OCI-M1 (cell line): Measurements from ENCODE around the gene TMSB4X.
"Not testable (repeated sequence)": the region's sequence is repeated elsewhere in the genome, so short reads cannot be mapped to it uniquely, and the experiment has no call there.

Source experiments
- DNase-seq: peaks from one replicate; lab custom pipeline; 2025; lab: John Stamatoyannopoulos, UW

Gene TMSB4X

GRCh38 chrX:12974796-12975669, at the start of gene TMSB4X:
TMSB4X (plus strand) TSS chrX:12975110.
- DNase-seq, result peak; percentile 92

- peak; percentile 6 for DNase-seq
These were observed 45.2 kb upstream of the TMSB4X start for GRCh38 chrX:12929701-12930100.

GRCh38 chrX:12930150-12930549, 44.8 kb upstream of the TMSB4X start:
- no peak for DNase-seq

GRCh38 chrX:12932244-12932643, 42.7 kb upstream of the TMSB4X start:
- no peak for DNase-seq

GRCh38 chrX:12934850-12935249, 40.1 kb upstream of the TMSB4X start:
- DNase-seq, result no peak

GRCh38 chrX:12936947-12937346, 38.0 kb upstream of the TMSB4X start:
- no peak for DNase-seq

- not testable (repeated sequence) for DNase-seq
These were observed 34.4 kb upstream of the TMSB4X start for GRCh38 chrX:12940471-12940870.

GRCh38 chrX:12943592-12943991, 31.3 kb upstream of the TMSB4X start:
- not testable (repeated sequence) for DNase-seq

GRCh38 chrX:12944452-12944851, 30.5 kb upstream of the TMSB4X start:
- not testable (repeated sequence) for DNase-seq

- DNase-seq, result no peak
These were observed 29.4 kb upstream of the TMSB4X start for GRCh38 chrX:12945494-12945893.

- no peak for DNase-seq
These were observed 28.5 kb upstream of the TMSB4X start for GRCh38 chrX:12946406-12946805.

- peak; percentile 86 for DNase-seq
These were observed 27.9 kb upstream of the TMSB4X start for GRCh38 chrX:12946838-12947544.

- no peak for DNase-seq
These were observed 27.2 kb upstream of the TMSB4X start for GRCh38 chrX:12947545-12948235.

GRCh38 chrX:12948495-12948894, 26.4 kb upstream of the TMSB4X start:
- DNase-seq, result no peak

GRCh38 chrX:12949205-12949926, 25.5 kb upstream of the TMSB4X start:
- no peak for DNase-seq

- DNase-seq, result peak; percentile 89
These were observed 24.8 kb upstream of the TMSB4X start for GRCh38 chrX:12949927-12950656.

GRCh38 chrX:12950851-12951594, 23.9 kb upstream of the TMSB4X start:
- DNase-seq, result peak; percentile 90

GRCh38 chrX:12951595-12951975, 23.3 kb upstream of the TMSB4X start:
- DNase-seq, result no peak

GRCh38 chrX:12953420-12953819, 21.5 kb upstream of the TMSB4X start:
- no peak for DNase-seq

GRCh38 chrX:12954376-12954775, 20.5 kb upstream of the TMSB4X start:
- no peak for DNase-seq

GRCh38 chrX:12954981-12955380, 19.9 kb upstream of the TMSB4X start:
- no peak for DNase-seq
